Measurements from ENCODE around the gene PRKN.
"Not testable (repeated sequence)": the region's sequence is repeated elsewhere in the genome, so short reads cannot be mapped to it uniquely, and the experiment has no call there.

The PRKN gene

GRCh38 chr6:161903584-161904212 is 823.9 kb downstream of the PRKN start:
- no peak for DNase-seq (ENCODE audit: low read depth)

GRCh38 chr6:161901740-161902426 is 825.7 kb downstream of the PRKN start:
- no peak for DNase-seq (ENCODE audit: low read depth)

GRCh38 chr6:161894436-161894835 is 833.1 kb downstream of the PRKN start:
- DNase-seq (ENCODE audit: low read depth), result no peak

GRCh38 chr6:161891542-161891941 is 836.0 kb downstream of the PRKN start:
- DNase-seq (ENCODE audit: low read depth), result no peak

GRCh38 chr6:161890832-161891297 is 836.7 kb downstream of the PRKN start:
- DNase-seq (ENCODE audit: low read depth), result no peak

GRCh38 chr6:161890133-161890831 is 837.3 kb downstream of the PRKN start:
- no peak for DNase-seq (ENCODE audit: low read depth)

- no peak for DNase-seq (ENCODE audit: low read depth)
These were observed 838.2 kb downstream of the PRKN start for GRCh38 chr6:161889324-161889723.

- DNase-seq (ENCODE audit: low read depth), result not testable (repeated sequence)
These were observed 841.0 kb downstream of the PRKN start for GRCh38 chr6:161886545-161886944.

GRCh38 chr6:161884782-161885181 is 842.8 kb downstream of the PRKN start:
- DNase-seq (ENCODE audit: low read depth), result no peak

GRCh38 chr6:161882196-161882765 is 845.3 kb downstream of the PRKN start:
- DNase-seq (ENCODE audit: low read depth), result no peak

GRCh38 chr6:161880056-161880455 is 847.5 kb downstream of the PRKN start:
- DNase-seq (ENCODE audit: low read depth), result no peak

GRCh38 chr6:161876231-161876630 is 851.3 kb downstream of the PRKN start:
- DNase-seq (ENCODE audit: low read depth), result no peak

GRCh38 chr6:161870236-161870901 is 857.2 kb downstream of the PRKN start:
- no peak for DNase-seq (ENCODE audit: low read depth)

GRCh38 chr6:161869491-161869890 is 858.1 kb downstream of the PRKN start:
- DNase-seq (ENCODE audit: low read depth), result no peak

GRCh38 chr6:161866570-161866969 is 861.0 kb downstream of the PRKN start:
- no peak for DNase-seq (ENCODE audit: low read depth)

GRCh38 chr6:161861061-161861460 is 866.5 kb downstream of the PRKN start:
- not testable (repeated sequence) for DNase-seq (ENCODE audit: low read depth)

GRCh38 chr6:161853657-161854056 is 873.9 kb downstream of the PRKN start:
- DNase-seq (ENCODE audit: low read depth), result no peak

GRCh38 chr6:161851486-161851885 is 876.1 kb downstream of the PRKN start:
- not testable (repeated sequence) for DNase-seq (ENCODE audit: low read depth)

GRCh38 chr6:161850562-161850961 is 877.0 kb downstream of the PRKN start:
- no peak for DNase-seq (ENCODE audit: low read depth)

- DNase-seq (ENCODE audit: low read depth), result no peak
These were observed 879.9 kb downstream of the PRKN start for GRCh38 chr6:161847628-161848027.

- no peak for DNase-seq (ENCODE audit: low read depth)
These were observed 882.8 kb downstream of the PRKN start for GRCh38 chr6:161844804-161845203.

- DNase-seq (ENCODE audit: low read depth), result no peak
These were observed 884.5 kb downstream of the PRKN start for GRCh38 chr6:161843066-161843465.
